ENCODE data around the gene KCNQ2. TPM values are rescaled to one million over a fixed set of nuclear protein-coding genes. Genes with fewer than 3 reads are reported as not detected.

KCNQ2 gene
- total and polyA plus RNA-seq, 2 experiments from 2014 or later, result 68.5 to 92.4 TPM

GRCh38 chr20:63387917-63388316 is 84.5 kb downstream of the KCNQ2 start (continued):
- TF ChIP-seq, protein P1, sequence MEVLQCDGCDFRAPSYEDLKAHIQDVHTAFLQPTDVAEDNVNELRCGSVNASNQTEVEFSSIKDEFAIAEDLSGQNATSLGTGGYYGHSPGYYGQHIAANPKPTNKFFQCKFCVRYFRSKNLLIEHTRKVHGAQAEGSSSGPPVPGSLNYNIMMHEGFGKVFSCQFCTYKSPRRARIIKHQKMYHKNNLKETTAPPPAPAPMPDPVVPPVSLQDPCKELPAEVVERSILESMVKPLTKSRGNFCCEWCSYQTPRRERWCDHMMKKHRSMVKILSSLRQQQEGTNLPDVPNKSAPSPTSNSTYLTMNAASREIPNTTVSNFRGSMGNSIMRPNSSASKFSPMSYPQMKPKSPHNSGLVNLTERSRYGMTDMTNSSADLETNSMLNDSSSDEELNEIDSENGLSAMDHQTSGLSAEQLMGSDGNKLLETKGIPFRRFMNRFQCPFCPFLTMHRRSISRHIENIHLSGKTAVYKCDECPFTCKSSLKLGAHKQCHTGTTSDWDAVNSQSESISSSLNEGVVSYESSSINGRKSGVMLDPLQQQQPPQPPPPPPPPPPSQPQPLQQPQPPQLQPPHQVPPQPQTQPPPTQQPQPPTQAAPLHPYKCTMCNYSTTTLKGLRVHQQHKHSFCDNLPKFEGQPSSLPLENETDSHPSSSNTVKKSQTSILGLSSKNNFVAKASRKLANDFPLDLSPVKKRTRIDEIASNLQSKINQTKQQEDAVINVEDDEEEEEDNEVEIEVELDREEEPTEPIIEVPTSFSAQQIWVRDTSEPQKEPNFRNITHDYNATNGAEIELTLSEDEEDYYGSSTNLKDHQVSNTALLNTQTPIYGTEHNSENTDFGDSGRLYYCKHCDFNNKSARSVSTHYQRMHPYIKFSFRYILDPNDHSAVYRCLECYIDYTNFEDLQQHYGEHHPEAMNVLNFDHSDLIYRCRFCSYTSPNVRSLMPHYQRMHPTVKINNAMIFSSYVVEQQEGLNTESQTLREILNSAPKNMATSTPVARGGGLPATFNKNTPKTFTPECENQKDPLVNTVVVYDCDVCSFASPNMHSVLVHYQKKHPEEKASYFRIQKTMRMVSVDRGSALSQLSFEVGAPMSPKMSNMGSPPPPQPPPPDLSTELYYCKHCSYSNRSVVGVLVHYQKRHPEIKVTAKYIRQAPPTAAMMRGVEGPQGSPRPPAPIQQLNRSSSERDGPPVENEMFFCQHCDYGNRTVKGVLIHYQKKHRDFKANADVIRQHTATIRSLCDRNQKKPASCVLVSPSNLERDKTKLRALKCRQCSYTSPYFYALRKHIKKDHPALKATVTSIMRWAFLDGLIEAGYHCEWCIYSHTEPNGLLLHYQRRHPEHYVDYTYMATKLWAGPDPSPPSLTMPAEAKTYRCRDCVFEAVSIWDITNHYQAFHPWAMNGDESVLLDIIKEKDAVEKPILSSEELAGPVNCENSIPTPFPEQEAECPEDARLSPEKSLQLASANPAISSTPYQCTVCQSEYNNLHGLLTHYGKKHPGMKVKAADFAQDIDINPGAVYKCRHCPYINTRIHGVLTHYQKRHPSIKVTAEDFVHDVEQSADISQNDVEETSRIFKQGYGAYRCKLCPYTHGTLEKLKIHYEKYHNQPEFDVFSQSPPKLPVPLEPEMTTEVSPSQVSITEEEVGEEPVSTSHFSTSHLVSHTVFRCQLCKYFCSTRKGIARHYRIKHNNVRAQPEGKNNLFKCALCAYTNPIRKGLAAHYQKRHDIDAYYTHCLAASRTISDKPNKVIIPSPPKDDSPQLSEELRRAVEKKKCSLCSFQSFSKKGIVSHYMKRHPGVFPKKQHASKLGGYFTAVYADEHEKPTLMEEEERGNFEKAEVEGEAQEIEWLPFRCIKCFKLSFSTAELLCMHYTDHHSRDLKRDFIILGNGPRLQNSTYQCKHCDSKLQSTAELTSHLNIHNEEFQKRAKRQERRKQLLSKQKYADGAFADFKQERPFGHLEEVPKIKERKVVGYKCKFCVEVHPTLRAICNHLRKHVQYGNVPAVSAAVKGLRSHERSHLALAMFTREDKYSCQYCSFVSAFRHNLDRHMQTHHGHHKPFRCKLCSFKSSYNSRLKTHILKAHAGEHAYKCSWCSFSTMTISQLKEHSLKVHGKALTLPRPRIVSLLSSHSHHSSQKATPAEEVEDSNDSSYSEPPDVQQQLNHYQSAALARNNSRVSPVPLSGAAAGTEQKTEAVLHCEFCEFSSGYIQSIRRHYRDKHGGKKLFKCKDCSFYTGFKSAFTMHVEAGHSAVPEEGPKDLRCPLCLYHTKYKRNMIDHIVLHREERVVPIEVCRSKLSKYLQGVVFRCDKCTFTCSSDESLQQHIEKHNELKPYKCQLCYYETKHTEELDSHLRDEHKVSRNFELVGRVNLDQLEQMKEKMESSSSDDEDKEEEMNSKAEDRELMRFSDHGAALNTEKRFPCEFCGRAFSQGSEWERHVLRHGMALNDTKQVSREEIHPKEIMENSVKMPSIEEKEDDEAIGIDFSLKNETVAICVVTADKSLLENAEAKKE (CRISPR knock-in tag; IDR thresholded peaks at IDR 0.05), result no peak
- no peak for TF ChIP-seq JUNB (IDR thresholded peaks at IDR 0.05; ENCODE audit: unreplicated experiment)
- TF ChIP-seq STAT1 (IDR thresholded peaks at IDR 0.05; ENCODE audit: unreplicated experiment), result no peak
- no peak for TF ChIP-seq REST (IDR thresholded peaks at IDR 0.05; ENCODE audit: unreplicated experiment)
- TF ChIP-seq EZH2 (IDR thresholded peaks at IDR 0.05; ENCODE audit: low read depth, unreplicated experiment), result no peak
- TF ChIP-seq NANOG (IDR thresholded peaks at IDR 0.05; ENCODE audit: borderline replicate concordance), result no peak
- TF ChIP-seq, protein P2, sequence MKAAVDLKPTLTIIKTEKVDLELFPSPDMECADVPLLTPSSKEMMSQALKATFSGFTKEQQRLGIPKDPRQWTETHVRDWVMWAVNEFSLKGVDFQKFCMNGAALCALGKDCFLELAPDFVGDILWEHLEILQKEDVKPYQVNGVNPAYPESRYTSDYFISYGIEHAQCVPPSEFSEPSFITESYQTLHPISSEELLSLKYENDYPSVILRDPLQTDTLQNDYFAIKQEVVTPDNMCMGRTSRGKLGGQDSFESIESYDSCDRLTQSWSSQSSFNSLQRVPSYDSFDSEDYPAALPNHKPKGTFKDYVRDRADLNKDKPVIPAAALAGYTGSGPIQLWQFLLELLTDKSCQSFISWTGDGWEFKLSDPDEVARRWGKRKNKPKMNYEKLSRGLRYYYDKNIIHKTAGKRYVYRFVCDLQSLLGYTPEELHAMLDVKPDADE (IDR thresholded peaks at IDR 0.05), result no peak
- no peak for TF ChIP-seq ZNF114 (CRISPR knock-in tag; IDR thresholded peaks at IDR 0.05)

Data from GM23338 (cell line).